MCF 10A (cell line): Measurements from ENCODE around the gene LARP6. TPM values are rescaled to one million over a fixed set of nuclear protein-coding genes. Genes with fewer than 3 reads are reported as not detected.

Source experiments
- BruUV-seq: library from RNA; stranded (reverse); fragments of 400-500 nt; replicated peaks from 2 replicates; lab custom pipeline; 2021; lab: Mats Ljungman, UMichigan
- CTCF ChIA-PET: fragments of 300-600 bp; sonication (Branson Sonifier 250); formaldehyde crosslinking; extraction: SDS; loops from one replicate; lab custom pipeline; 2021; ENCODE audit warnings: antibody characterized with exemption, inconsistent platforms; lab: Yijun Ruan, JAX
- POLR2A ChIA-PET: fragments of 300-600, 350-650 bp; sonication (Branson Sonifier 250); formaldehyde crosslinking; extraction: SDS; loops from one replicate; lab custom pipeline; 2020; ENCODE audit warnings: antibody characterized with exemption, inconsistent platforms; lab: Yijun Ruan, JAX
- DNase-seq: peaks from one replicate; pipeline ENCODE4 v3.0.0-alpha.2; 2018; ENCODE audit not compliant: unreplicated experiment
- H3K27ac Mint-ChIP-seq: one replicate; pipeline ENCODE4 v1.8.0; 2022; ENCODE audit warnings: mild to moderate bottlenecking, low read depth, mixed read lengths; ENCODE audit not compliant: unreplicated experiment
- H3K27me3 Mint-ChIP-seq: one replicate; pipeline ENCODE4 v1.8.0; 2022; ENCODE audit warnings: mixed read lengths; ENCODE audit not compliant: insufficient read depth, unreplicated experiment
- H3K36me3 Mint-ChIP-seq: one replicate; pipeline ENCODE4 v1.8.0; 2022; ENCODE audit warnings: mild to moderate bottlenecking, moderate library complexity, mixed read lengths; ENCODE audit not compliant: insufficient read depth, unreplicated experiment
- H3K4me1 Mint-ChIP-seq: one replicate; pipeline ENCODE4 v1.8.0; 2022; ENCODE audit warnings: mixed read lengths; ENCODE audit not compliant: insufficient read depth, unreplicated experiment
- H3K4me3 Mint-ChIP-seq: one replicate; pipeline ENCODE4 v1.8.0; 2022; ENCODE audit warnings: mild to moderate bottlenecking, moderate library complexity, mixed read lengths; ENCODE audit not compliant: unreplicated experiment
- H3K9me3 Mint-ChIP-seq: one replicate; pipeline ENCODE4 v1.8.0; 2022; ENCODE audit warnings: mixed read lengths; ENCODE audit not compliant: unreplicated experiment
- intact Hi-C: fragments of 100-400 bp; cut with micrococcal nuclease; formaldehyde crosslinking; loops from 2 replicates; pipeline ENCODE4 v1.14.1; 2022
- total RNA-seq: library from RNA; stranded (reverse); gene quantifications from 2 replicates; pipeline ENCODE4 v1.2.3, GENCODE V29; 2022
- TF ChIP-seq, protein P1 (sequence below): fragments of 200-600 bp; IDR thresholded peaks from one replicate; pipeline ENCODE4 v1.8.0; 2022; ENCODE audit warnings: antibody characterized with exemption, mild to moderate bottlenecking; ENCODE audit not compliant: unreplicated experiment

The LARP6 gene
- total RNA-seq, 1 experiment from 2014 or later = 67.3 TPM

DNA sequence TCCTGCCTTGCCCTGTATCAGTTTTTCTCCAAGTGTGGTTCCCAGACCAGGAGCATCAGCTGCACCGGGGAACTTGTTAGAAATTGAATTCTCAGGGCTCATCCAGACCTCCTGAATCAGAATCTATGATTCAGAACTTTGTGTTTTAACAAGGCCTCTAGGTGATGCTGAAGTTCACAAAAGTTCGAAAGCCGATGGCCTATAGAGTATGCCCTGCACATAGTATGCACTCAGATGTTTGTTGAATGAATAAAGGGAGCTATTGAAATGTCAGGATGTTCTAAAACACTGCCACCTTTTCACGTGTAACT lies 664 bp upstream of the LARP6 start:
- DNase-seq = peak; percentile 31
- H3K4me3 Mint-ChIP-seq = peak overlapping the region; percentile 83
- BruUV-seq = TSS peak; percentile 4
- TF ChIP-seq, protein P1, sequence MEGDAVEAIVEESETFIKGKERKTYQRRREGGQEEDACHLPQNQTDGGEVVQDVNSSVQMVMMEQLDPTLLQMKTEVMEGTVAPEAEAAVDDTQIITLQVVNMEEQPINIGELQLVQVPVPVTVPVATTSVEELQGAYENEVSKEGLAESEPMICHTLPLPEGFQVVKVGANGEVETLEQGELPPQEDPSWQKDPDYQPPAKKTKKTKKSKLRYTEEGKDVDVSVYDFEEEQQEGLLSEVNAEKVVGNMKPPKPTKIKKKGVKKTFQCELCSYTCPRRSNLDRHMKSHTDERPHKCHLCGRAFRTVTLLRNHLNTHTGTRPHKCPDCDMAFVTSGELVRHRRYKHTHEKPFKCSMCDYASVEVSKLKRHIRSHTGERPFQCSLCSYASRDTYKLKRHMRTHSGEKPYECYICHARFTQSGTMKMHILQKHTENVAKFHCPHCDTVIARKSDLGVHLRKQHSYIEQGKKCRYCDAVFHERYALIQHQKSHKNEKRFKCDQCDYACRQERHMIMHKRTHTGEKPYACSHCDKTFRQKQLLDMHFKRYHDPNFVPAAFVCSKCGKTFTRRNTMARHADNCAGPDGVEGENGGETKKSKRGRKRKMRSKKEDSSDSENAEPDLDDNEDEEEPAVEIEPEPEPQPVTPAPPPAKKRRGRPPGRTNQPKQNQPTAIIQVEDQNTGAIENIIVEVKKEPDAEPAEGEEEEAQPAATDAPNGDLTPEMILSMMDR = peak; percentile 21
- intact Hi-C loops = loop anchor here (1.0 kb wide), 2 partner anchors 14 to 21 kb away; no protein-coding TSS in a partner anchor
- H3K27ac Mint-ChIP-seq = peak overlapping the region; percentile 91
- CTCF ChIA-PET = interaction anchor here (0.7 to 4.8 kb wide), 4 partner anchors 10 to 43 kb away, joined by 3 to 30 read pairs (median 6); no protein-coding TSS in a partner anchor
- H3K27me3 Mint-ChIP-seq = no peaks in the 10 kb centered on the region
- H3K9me3 Mint-ChIP-seq = no peaks in the 10 kb centered on the region
- H3K4me1 Mint-ChIP-seq = peaks cover 38% of the 10 kb centered on the region
- POLR2A ChIA-PET = interaction anchor here (0.7 to 4.3 kb wide), 8 partner anchors 9 to 546 kb away, joined by 3 to 20 read pairs (median 4); partner anchors contain the start of gene UACA
- peaks cover 13% of the 10 kb centered on the region for H3K36me3 Mint-ChIP-seq

DNA sequence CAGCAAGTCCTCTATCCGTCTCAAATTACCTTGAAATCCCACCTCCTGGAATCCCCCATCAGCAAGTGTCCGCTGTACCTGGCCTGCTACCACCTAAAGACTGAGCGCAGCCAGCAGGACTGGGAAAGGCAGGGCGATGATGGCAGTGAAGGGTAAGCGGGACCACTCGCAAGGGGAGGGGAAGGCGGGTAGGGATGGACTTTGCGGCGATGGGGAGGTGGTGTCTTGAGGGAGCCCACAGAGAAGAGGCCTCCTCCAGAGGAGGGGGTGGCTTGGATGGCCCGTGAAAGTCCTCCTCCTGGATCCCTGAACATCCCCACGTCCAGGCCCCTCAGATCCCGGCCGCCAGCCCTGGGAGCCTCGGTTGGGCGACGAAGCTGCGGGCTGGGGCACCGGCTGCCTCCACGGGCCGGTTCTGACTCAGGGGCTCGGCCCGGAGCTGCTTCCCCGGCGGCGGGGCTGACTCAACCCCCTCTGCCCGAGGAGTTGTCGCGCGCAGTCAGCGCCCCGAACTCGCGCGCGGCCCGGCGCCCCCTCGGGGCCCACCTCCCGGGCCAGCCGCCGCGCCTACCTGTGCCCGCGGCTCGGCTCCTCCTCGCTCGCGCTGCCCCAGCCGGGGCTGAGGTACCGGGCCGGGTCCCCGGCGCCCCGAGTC lies 512 bp downstream of the LARP6 start:
- CTCF ChIA-PET = interaction anchor here (0.6 to 4.8 kb wide), 4 partner anchors 13 to 123 kb away, joined by 3 to 30 read pairs (median 3); no protein-coding TSS in a partner anchor
- BruUV-seq = no TSS peak
- intact Hi-C loops = no loop called here

DNA sequence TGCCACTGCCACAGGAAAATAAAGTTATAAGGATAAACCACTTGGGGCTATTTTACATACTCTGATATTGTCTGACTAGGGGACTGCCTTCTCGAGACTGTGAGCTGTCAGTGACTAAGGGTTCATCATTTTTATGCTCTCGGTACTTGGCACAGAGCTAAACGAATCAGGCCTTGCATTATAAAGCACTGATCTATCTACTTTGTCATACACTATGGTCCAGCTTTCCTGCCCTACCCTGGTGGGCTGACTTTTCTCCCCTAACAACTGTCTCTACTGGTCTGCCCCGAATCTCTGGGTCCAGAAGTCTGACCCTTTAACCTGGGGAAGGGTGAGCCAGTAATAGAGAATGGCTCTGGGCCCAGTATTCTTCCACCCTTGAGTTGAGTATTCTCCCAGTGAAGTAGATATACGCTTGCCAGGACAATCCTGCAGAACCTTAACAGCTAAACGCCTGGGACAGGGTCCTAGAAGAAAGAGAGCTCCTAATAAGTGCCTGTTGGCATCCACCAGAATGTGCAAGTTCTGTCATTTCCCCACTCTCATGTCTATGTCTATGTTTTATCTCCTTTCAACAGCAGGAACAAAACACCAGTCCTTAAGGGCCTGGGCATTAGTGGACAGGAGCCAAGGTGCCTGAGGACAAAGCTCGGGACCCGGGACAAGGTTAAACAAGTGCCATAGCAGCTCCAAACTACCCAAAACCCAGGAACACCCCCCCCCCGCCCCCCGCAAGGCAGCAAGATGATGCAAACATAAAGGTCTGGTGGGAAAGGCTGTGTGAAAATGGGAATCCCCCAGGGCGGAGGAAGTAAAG lies 1.2 kb downstream of the LARP6 start:
- H3K27ac Mint-ChIP-seq = peak overlapping the region; percentile 65
- ChIA-PET POLR2A (interaction anchor here (0.5 to 4.3 kb wide), 10 partner anchors 11 to 348 kb away, joined by 3 to 20 read pairs (median 4); no protein-coding TSS in a partner anchor), CTCF (interaction anchor here (0.6 to 4.8 kb wide), 8 partner anchors 13 to 289 kb away, joined by 3 to 30 read pairs (median 5); no protein-coding TSS in a partner anchor)
- peak overlapping the region; percentile 83 for H3K4me3 Mint-ChIP-seq
- H3K9me3 Mint-ChIP-seq = no peaks in the 10 kb centered on the region
- TF ChIP-seq, protein P1 = no peak
- intact Hi-C loops = no loop called here
- H3K4me1 Mint-ChIP-seq = peaks cover 32% of the 10 kb centered on the region
- H3K36me3 Mint-ChIP-seq = peaks cover 15% of the 10 kb centered on the region
- DNase-seq = peak; percentile 37
- BruUV-seq = TSS peak; percentile 35
- H3K27me3 Mint-ChIP-seq = no peaks in the 10 kb centered on the region

More for the DNA sequence above, 512 bp downstream of the LARP6 start:
- TF ChIP-seq, protein P1 = no peak
- H3K27ac Mint-ChIP-seq = peak overlapping the region; percentile 91
- POLR2A ChIA-PET = interaction anchor here (0.5 to 4.3 kb wide), 10 partner anchors 10 to 348 kb away, joined by 3 to 20 read pairs (median 4); partner anchors contain the start of gene UACA
- H3K27me3 Mint-ChIP-seq = no peaks in the 10 kb centered on the region
- peak; percentile 39 for DNase-seq
- H3K4me3 Mint-ChIP-seq = peak overlapping the region; percentile 83
- H3K36me3 Mint-ChIP-seq = peaks cover 13% of the 10 kb centered on the region
- H3K4me1 Mint-ChIP-seq = peaks cover 32% of the 10 kb centered on the region
- H3K9me3 Mint-ChIP-seq = no peaks in the 10 kb centered on the region

DNA sequence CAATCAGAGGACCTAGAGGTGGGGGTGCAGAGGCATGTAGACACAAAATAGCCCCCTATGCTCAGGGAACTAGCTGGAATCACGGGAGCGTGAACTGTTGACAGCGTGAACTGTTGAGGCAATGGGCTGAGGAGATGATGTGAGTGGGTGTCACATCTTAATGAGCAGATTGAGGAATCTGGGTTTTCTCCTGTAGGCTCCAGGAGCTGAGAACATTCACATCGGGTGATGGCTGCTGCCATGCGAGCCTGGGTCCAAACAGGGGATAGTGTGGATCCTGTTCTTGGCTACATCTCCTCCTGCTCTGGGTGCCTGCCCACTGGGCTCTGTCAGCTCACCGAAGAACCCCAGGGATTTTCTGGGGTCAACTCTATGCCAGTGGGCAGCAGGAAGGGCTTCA lies 2.1 kb downstream of the LARP6 start:
- TF ChIP-seq, protein P1 = no peak
- H3K4me3 Mint-ChIP-seq = no peak overlapping the region
- H3K4me1 Mint-ChIP-seq = peaks cover 27% of the 10 kb centered on the region
- intact Hi-C loops = no loop called here
- BruUV-seq = no TSS peak
- peak overlapping the region; percentile 65 for H3K27ac Mint-ChIP-seq
- ChIA-PET POLR2A (interaction anchor here (0.5 to 4.3 kb wide), 7 partner anchors 10 to 157 kb away, joined by 3 to 20 read pairs (median 5); no protein-coding TSS in a partner anchor), CTCF (interaction anchor here (0.9 to 4.8 kb wide), 5 partner anchors 17 to 41 kb away, joined by 3 to 30 read pairs (median 8); no protein-coding TSS in a partner anchor)
- no peaks in the 10 kb centered on the region for H3K9me3 Mint-ChIP-seq
- DNase-seq = no peak
- H3K36me3 Mint-ChIP-seq = peaks cover 17% of the 10 kb centered on the region
- no peaks in the 10 kb centered on the region for H3K27me3 Mint-ChIP-seq
